GM21367 (cell line): ENCODE measurements around the gene TAB2.

Experiments
- ATAC-seq: cut with Tn5 transposase; IDR thresholded peaks from one replicate; pipeline ENCODE4 v1.9.1; 2021; ENCODE audit not compliant: unreplicated experiment

TAB2 gene

GRCh38 chr6:149409617-149410016 is 92.1 kb downstream of the TAB2 start:
- no peak for ATAC-seq

GRCh38 chr6:149410557-149410956 is 93.0 kb downstream of the TAB2 start:
- no peak for ATAC-seq

- ATAC-seq: no peak
Observed at GRCh38 chr6:149414009-149414408, 96.5 kb downstream of the TAB2 start.

- ATAC-seq: no peak
Observed at GRCh38 chr6:149414821-149415220, 97.3 kb downstream of the TAB2 start.

GRCh38 chr6:149419696-149420404 is 102.3 kb downstream of the TAB2 start:
- no peak for ATAC-seq

- ATAC-seq: no peak
Observed at GRCh38 chr6:149421132-149421531, 103.6 kb downstream of the TAB2 start.

- ATAC-seq: no peak
Observed at GRCh38 chr6:149422581-149422980, 105.1 kb downstream of the TAB2 start.

GRCh38 chr6:149423964-149424440 is 106.5 kb downstream of the TAB2 start:
- no peak for ATAC-seq

- ATAC-seq: no peak
Observed at GRCh38 chr6:149425224-149425623, 107.7 kb downstream of the TAB2 start.

- no peak for ATAC-seq
Observed at GRCh38 chr6:149425754-149426153, 108.2 kb downstream of the TAB2 start.

GRCh38 chr6:149428606-149429005 is 111.1 kb downstream of the TAB2 start:
- ATAC-seq: no peak

GRCh38 chr6:149429427-149430360 is 112.2 kb downstream of the TAB2 start:
- ATAC-seq: no peak

GRCh38 chr6:149431905-149432775 is 114.6 kb downstream of the TAB2 start:
- peak; percentile 78 for ATAC-seq

GRCh38 chr6:149433405-149433804 is 115.9 kb downstream of the TAB2 start:
- no peak for ATAC-seq

GRCh38 chr6:149433881-149434280 is 116.4 kb downstream of the TAB2 start:
- no peak for ATAC-seq

GRCh38 chr6:149435919-149436586 is 118.5 kb downstream of the TAB2 start:
- ATAC-seq: no peak

GRCh38 chr6:149436647-149437046 is 119.1 kb downstream of the TAB2 start:
- no peak for ATAC-seq

- no peak for ATAC-seq
Observed at GRCh38 chr6:149437212-149437611, 119.7 kb downstream of the TAB2 start.

- ATAC-seq: no peak
Observed at GRCh38 chr6:149438855-149439254, 121.3 kb downstream of the TAB2 start.

GRCh38 chr6:149439626-149440025 is 122.1 kb downstream of the TAB2 start:
- no peak for ATAC-seq
